Stimulated activated CD4-positive, alpha-beta T cell treated with anti-CD3 and anti-CD28 coated beads, TNF-alpha, amount 100 ng/mL, for 1 hour (primary cell): ENCODE measurements around the gene LRRC75B.

ENCODE experiments used
- DNase-seq, 3 donors: peaks; one replicate each; pipeline ENCODE4 v3.0.0-alpha.2; 2020; ENCODE audit warnings: low read depth in 3 of 3, low spot score in 1 of 3

The LRRC75B gene

GRCh38 chr22:24587251-24587650 is 5.6 kb downstream of the LRRC75B start:
- no peak for DNase-seq

- no peak for DNase-seq
Observed at GRCh38 chr22:24585927-24586546, 6.8 kb downstream of the LRRC75B start.

- no peak for DNase-seq
Observed at GRCh38 chr22:24585461-24585860, 7.4 kb downstream of the LRRC75B start.

- DNase-seq, result no peak
Observed at GRCh38 chr22:24584871-24585411, 7.9 kb downstream of the LRRC75B start.

GRCh38 chr22:24584166-24584790 is 8.6 kb downstream of the LRRC75B start:
- DNase-seq, result no peak

GRCh38 chr22:24583221-24584165 is 9.4 kb downstream of the LRRC75B start:
- no peak for DNase-seq

- no peak for DNase-seq
Observed at GRCh38 chr22:24582056-24582814, 10.6 kb downstream of the LRRC75B start.

GRCh38 chr22:24580276-24580675 is 12.6 kb downstream of the LRRC75B start:
- no peak for DNase-seq

GRCh38 chr22:24579258-24579601 is 13.6 kb downstream of the LRRC75B start:
- no peak for DNase-seq

- DNase-seq, result no peak
Observed at GRCh38 chr22:24578355-24579257, 14.3 kb downstream of the LRRC75B start.

GRCh38 chr22:24576778-24577177 is 16.1 kb downstream of the LRRC75B start:
- DNase-seq, result no peak

- DNase-seq, result no peak
Observed at GRCh38 chr22:24571266-24571665, 21.6 kb downstream of the LRRC75B start.

GRCh38 chr22:24567668-24568067 is 25.2 kb downstream of the LRRC75B start:
- DNase-seq, result no peak

- DNase-seq, result no peak
Observed at GRCh38 chr22:24566899-24567511, 25.9 kb downstream of the LRRC75B start.

GRCh38 chr22:24565077-24565476 is 27.8 kb downstream of the LRRC75B start:
- DNase-seq, result no peak

GRCh38 chr22:24564376-24565058 is 28.4 kb downstream of the LRRC75B start:
- no peak for DNase-seq

- DNase-seq, result no peak
Observed at GRCh38 chr22:24563246-24563645, 29.6 kb downstream of the LRRC75B start.

GRCh38 chr22:24559471-24559870 is 33.4 kb downstream of the LRRC75B start:
- DNase-seq, result no peak
